GM19023 (cell line): Measurements from ENCODE around the gene MGRN1.

Experiments used
- ATAC-seq: cut with Tn5 transposase; IDR thresholded peaks from one replicate; pipeline ENCODE4 v1.9.1; 2021; ENCODE audit warnings: mild to moderate bottlenecking, moderate library complexity; ENCODE audit not compliant: unreplicated experiment

Gene MGRN1

DNA sequence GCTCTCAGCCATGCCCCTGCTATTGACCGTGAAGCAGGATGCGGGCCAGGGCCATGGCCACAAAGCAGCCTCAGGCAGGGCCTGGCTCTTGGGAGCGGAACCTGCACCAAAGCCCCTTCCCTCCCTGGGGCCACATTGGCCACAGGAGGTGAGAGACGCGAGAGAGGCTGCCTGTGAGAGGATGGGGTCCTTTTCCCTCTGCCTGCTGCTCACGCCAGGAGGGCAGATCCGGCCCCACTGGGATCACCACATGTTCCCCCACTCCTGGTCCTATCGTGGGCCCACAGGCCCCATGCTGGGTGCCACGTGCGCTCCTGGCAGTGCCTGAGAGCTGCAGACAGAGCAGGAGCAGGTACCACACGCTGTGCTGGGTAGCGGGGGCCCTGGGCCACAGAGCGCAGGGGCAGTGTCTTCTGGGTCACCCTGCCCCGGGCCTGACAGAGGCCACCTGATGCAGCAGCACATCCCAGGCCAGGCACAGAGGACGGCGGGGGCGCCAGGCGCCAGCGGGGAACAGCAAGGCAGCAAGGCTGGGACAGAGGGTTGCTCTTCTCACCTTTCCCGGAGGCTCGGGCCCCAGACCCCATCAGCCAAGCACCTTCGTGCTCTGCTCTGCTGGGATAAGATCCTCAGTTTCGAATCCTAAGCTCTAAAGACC, 59.6 kb downstream of the MGRN1 start:
- ATAC-seq, result no peak

DNA sequence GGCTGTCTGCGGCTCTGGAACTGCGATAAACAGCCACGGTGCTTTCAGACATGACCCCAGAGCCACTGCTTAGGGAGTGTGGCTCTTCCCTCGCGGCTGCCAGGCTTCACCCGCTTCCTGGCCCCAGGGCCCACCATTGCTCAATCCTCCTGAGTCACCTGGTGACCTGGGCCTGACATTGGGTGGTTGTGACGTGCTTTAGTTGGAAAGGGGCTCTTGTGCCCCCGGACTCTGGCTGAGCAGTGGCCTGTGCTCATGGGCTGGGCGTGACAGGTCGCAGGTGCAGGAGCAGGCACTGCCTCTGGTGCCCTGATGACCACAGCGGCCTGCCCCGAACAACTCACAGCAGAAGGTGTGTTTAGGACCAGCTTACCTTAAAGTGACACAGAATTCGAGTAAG, 60.1 kb downstream of the MGRN1 start:
- no peak for ATAC-seq

DNA sequence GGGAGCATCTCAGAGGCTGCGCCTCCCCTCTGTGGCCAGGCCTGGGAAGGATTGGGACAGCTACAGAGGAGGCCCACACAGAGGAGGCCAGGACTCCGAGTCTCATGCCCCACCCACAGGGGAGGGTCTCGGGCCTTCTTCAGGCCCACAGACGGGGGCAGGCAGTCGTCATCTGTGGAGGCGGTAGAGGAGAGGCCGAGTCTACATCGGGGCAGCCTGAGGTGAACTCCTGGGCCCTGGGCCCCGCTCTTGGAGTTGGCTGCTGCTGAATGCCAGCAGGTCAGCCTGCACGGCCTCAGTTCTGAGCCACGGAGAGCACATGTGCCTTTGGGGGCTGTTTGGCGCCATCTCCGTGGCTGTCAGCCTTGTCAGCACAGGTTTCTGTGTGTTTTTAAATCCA, 60.7 kb downstream of the MGRN1 start:
- no peak for ATAC-seq

DNA sequence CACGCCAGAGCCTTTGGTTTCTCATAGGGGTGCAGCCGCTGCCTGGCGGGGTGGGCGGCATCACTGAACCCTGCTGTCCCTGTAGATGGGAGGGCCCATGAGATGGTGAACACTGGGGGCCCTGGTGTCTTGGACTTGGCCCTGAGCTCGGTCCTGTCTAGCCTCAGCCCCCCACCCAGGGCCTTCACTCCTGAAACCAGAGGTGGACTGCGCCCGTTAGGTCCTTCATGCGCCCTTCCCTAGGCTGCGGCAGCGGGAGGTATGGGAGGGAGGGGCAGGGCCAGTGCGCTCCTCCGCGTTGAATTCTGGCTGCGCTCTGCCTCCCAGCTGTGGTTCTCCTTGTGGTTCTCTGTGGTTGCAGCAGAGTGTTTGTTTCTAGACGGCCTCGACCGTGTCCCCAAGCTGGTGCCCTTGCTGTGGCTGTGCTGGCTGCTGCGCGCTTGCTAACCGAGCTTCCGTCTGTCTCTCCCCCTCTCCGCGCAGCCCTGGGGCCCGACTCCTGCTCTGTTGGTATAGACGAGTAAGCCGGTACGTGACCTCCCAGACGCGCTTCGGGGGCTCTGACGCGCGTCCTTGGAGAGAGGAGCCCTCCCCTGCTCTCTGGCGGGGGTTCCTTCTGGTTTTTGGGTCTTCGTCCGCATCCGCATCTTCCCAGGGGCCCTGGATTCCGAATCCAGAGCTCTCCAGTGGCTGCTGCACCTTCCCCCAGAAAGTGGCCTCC, 61.3 kb downstream of the MGRN1 start:
- no peak for ATAC-seq

DNA sequence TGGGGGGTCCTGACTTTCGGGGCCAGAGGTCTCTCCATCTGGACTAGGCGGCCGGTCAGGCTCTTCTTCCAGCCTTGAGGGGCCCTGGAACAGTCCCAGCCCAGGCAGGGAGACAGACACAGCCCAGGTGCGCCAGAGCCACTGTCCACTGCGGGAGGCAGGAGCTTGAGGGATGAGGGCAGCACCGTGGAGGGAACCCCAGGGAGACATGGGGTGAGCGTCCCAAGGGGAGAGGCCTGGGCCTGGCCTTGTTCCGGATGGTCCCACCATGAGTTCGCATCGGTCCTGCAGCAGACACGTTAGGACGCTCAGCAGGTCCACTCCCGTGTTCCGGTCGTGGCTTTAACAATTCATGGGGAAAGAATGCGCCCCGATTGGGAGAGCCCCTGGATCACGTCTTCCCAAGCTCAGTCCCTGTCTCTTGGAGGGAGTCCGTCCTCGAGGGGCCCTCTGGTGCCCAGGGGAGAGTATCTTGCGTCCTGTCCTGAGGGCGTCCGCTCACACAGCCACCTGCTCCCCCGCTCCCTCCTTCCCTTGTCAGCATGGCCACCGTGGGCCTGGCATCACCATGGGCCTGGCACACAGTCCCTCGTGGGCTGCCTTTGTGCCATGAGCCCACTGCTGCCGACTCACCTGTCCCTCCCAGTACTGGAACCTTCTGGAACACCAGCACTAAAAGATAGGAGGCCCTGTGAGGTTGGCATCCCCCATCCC, 62.0 kb downstream of the MGRN1 start:
- ATAC-seq, result no peak

DNA sequence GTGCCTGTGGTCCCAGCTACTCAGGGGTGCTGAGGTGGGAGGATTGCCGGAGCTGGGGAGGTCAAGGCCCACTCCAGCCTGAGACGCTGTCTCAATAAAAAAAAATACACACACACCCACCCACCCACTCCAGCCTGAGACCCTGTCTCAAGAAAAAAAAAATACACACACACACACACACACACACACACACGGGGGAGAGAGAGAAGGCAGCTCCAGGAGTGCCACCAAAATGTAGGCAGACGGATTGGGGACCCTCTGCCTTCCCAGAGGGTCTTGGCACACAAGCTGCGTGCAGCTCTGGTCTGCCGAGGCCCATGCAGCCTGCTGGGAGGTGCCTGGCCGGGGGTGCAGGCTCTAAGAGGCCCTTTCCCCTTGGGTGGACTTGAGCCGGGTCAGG, 62.8 kb downstream of the MGRN1 start:
- ATAC-seq, result no peak

DNA sequence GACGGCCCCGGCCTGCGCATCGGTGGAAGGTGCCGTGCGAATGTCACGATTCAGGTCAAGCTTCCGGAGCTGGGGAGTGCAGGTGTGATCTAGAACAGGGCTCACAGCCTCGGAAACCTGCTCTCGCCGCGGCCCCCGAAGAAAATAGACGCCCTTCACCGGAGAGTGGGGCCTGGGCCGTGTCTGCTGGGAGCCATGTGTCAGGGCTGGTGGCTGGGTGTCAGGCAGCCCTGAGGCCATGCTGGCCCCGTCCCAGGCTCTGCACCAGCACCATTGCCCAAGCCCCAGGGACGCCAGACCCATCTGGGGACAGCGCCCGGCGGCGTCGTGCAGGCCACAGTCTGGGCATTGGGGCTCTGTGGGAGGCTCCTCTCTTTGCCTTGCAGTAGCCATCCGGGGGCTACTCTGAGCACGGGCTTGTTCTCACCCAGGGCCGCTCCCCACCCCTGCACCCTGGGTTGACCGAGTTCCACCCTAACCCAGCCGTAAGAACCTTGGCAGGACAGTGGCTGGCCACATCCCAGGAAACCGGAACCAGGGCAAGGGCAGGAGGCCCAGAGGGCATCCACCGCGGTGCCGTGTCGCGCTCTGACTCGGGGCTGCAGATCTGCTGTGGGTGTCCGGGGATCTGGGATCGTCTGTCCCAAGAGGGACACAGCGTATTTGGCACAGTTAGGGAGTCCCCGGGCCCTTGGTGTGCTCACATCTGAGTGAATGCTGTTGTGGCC, 63.5 kb downstream of the MGRN1 start:
- no peak for ATAC-seq

DNA sequence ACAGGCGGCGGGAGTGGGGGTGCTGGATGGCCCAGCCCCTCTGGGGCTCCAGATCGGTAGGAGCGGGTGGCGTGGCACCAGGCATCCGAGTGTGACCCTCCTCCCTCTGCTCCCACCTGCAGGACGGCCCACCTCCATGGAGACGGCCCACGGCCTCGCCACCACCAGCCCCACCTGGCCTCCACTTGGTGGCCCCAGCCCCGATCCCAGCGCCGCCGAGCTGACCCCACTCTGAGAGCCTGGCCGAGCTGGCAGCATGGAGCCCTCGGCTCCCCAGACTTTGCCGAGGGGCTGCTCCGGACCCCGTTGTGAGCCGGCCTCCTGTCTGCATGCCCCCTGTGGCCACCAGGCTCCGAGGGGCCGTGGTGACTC, 64.0 kb downstream of the MGRN1 start:
- ATAC-seq, result no peak

DNA sequence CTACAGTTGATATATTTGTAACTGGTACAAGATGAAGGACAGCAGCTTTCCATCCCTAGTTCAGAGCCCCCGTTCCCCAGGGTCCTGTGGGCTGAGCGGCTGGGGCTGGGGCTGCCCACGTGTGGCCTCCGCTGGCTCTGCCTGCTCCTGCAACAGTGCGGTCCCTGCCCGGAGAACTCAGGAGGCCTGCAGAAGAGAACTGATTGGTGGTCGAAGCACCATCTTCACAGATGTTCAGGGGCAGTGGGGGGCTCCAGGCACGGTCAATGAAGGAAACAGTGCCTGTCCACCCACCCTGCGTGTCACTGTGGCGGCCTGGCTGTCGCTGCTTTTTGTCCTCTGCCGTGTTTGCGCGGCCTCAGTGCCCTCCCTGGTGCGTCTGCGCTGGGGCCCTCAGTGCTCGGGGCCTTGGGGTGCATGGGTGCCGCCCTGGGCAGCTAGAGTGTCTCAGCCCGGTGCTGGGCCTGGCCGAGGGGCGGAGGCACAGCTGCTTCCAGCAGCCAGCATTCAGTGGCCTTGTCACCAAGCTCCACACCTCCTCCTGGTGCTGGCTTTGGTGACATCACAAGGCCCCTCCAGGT, 64.6 kb downstream of the MGRN1 start:
- ATAC-seq, result no peak

DNA sequence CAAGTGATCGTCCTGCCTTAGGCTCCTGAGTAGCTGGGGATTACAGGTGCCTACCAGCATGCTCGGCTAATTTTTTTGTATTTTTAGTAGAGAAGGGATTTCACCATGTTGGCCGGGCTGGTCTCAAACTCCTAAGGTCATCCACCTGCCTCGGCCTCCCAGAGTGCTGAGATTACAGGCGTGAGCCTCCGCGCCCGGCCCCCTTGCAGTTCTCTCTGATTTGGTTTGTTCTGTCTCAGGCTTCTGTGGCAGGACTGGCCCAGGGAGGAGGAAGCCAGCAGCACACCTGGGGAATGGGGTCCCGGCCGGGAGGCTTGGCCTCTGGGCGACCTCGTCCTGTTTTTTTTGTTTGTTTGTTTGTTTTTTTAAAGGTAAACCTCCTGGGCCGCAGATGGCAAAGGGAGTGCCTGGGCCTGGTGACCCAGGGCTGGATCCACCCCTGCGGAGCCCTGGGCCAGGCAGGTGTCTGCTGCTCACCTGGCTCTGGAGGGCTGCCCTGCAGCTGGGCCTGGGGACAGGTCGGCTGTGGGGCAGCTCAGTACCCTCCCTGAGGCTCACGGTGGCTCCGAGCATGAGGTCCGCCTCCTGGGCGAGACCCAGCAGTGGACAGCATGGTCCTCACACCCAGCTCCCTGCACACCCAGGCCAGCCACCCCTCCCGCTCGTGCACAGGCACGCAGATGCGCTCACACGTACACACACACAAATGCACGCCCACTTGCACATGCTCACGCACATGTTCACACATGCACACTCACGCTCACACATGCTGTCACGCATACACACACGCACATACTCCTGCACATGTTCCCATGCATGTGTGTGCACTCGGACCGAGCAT, 65.5 kb downstream of the MGRN1 start:
- ATAC-seq, result no peak

DNA sequence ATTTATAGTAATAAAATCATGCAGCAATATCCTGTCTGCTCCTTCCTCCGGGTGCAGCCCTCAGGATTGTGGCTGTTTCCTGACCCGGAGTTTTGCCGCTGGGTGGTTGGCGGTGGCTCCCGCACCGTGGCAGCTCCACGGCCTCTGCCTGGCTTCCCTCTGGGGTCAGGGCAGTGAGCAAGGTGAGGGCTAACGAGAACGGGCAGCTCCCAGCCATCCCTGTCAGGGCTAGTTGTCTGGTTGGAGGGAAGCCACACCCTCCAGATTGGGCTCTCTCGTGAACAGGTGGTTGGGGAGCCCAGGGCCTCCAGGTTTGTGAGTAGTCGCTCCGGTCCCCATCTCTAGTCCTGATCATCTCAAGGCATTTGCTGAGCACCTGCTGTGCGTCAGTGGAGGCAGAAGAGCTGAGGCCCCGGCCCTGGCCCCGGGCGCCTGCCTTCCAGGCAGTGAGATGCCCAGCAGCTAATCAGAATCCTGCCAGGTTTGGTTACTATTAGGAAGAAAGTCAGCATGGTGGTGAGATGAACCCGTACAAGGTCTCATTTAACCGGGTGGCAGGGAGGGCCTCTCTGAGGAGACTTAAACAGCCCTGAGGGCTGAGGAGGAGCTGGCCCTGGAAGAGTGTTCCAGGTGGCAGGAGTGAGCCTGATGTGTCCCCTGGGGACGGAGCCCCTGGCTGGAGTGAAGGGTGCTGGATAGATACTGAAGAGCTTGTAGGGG, 66.5 kb downstream of the MGRN1 start:
- ATAC-seq, result no peak

DNA sequence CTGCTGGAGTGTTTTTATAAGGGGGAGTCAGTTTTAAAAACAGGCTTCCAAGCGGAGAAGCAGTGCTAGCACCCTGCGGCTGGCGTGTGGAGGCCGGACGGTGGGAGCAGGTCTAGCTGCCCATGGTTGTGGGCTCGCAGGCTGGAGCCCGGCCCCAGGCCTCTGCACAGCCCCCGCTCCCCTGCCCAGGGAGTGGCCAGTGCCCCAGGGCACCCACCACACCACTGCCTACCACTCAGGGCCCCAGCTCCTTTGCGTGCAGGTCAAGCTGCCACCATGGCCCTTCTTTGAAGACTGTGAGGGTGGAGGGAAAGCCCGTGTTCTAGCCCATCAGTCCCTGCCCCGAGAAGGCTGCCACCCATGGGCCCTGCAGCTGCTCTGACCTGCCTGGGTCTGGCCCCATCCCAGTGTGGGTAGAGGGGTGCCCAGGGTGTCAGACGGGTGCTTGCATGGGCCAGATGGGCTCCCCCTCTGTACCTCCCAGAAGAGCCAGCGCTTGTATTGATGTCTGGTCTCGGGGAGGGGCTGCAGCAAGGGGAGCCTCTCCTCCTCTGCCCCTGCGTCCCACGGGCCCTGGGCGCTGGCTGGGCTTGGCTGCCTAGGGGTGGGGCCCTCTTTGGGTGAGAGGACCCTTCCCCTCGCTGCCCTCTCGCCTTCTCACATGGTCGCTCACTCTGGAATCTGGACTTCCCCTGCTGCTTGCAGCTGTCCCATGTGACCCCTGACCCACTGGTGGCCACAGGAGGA, 67.2 kb downstream of the MGRN1 start:
- ATAC-seq, result no peak

DNA sequence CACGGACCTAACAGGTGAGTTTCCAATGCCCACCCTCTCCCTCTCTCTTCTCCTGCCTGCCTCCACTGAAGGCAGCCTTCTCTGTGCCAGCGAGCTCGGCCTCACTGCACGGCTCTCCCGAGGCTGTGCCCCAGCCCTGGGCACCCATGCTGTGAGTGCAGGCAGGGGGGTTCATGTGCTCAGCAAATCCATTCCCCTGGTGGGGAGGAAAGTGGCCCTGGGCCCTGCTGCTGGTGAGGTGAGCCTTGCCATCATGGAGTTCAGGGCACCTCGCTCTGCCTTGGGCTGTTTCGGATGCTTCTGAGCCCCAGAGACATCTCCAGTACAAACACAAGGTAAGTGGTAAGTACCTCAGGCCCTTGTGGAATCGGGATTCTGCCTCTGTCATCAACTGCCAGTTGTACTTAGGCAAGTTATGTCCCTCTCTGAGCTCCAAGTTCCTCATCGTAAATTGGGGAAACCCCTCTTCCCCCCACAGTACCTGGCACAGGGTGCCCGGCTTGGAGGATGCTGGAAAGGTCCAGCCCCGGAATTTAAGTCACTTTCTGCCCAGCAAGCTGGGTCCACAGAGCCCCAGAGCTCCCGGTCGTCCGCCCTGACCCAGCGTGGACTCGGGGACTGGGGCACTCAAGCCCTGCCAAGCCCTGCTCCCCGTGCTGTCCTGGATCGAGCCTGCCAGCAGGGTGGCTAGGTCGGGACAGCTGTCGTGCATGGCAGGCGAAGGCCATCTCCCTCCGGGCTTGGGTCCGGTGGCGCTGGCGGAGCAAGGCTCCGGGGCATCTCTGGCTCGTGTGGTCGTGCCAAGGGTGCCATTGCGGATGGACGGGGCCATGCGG, 68.1 kb downstream of the MGRN1 start:
- ATAC-seq, result peak; percentile 3

DNA sequence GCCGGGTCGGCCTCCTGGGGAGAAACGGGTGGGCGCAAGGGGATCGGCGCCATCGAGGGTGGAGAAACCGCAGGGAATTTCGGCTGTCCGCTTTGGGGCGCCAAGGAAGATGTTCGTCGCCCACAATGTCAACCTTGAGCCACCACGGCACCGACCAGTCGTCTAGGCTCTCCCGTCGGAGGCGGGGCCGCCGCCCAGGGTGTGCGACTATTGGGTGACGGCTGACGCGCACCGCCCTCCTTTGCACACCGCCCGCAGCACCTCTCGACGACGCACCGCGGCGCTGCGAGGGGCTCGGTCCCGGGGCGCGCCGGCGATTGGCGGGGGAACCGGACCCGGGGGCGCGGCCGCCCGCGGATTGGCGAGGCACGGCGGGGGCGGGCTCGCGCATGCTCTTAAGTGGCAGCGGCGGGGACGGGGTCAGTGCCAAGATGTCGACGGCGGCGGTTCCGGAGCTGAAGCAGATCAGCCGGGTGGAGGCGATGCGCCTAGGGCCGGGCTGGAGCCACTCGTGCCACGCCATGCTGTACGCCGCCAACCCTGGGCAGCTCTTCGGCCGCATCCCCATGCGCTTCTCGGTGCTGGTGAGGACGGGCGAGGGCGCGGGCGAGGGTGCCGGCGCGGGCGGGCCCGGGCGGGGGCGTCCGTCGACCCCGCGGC, 68.8 kb downstream of the MGRN1 start, which contains the start of gene NUDT16L1:
Gene NUDT16L1, plus strand, starts transcription at position 267 of the 660 bp plus-strand sequence. Its CDS starts 165 bp downstream, at position 432.
- ATAC-seq, result peak; percentile 89

DNA sequence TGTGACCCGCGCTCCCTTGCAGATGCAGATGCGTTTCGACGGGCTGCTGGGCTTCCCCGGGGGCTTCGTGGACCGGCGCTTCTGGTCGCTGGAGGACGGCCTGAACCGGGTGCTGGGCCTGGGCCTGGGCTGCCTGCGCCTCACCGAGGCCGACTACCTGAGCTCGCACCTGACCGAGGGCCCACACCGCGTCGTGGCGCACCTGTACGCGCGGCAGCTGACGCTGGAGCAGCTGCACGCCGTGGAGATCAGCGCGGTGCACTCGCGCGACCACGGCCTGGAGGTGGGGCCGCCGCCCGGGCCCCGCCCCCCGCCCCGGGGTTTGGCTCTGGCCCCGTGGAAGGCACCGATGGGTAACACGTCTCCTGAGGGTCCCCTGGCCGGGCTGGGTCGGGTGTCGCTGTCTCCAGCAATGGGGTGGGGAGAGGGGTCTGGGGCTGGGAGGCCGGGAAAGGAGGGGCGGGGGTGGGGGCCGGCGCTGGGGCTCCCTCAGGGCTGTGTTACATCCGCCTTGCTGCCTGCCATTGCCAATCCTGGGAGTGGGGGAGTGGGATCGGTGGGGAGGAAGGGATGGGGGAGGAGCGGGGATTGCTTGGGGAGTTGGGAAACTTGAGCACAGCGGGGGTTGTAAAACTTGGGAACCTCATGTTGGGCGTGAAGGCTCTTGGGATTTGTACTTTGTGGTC, 69.5 kb downstream of the MGRN1 start:
- ATAC-seq, result peak; percentile 22

DNA sequence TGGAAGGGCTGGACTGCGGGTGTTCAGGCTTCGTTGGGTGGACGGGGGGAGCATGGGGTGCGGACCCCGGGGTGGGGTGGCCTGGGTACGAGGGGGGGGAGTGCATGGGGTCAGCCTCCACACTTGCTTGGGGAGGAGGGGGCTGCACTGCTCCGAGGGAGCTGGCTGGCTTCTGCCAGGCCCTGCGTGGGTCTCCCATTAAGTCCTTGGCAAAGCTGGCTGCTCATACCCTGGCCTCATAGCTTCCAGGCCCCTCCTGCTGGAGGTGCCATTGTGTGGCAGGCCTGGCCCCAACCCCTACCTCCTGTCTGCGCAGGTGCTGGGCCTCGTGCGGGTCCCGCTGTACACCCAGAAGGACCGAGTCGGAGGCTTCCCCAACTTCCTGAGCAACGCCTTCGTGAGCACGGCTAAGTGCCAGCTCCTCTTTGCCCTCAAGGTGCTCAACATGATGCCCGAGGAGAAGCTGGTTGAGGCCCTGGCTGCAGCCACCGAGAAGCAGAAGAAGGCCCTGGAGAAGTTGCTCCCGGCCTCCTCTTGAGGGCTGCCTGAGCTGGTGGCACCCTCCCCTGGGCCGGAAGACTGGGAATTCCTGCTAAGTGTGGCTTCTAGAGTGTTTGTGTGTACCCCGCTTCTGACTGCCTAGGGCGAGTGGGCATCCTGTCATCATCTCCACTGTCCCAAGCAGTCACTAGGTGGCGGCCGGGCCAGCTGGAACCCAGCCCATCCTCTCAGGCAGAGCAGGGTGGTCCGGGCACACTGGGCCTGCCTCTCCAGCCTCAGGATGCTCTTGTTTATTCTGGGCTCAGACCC, 70.2 kb downstream of the MGRN1 start:
- no peak for ATAC-seq
